GM21526 (cell line): ENCODE data around the gene SLX4IP.

Source experiments
- ATAC-seq: cut with Tn5 transposase; IDR thresholded peaks from one replicate; pipeline ENCODE4 v1.9.1; 2021; ENCODE audit warnings: moderate library complexity; ENCODE audit not compliant: unreplicated experiment, low FRiP score

The SLX4IP gene

DNA sequence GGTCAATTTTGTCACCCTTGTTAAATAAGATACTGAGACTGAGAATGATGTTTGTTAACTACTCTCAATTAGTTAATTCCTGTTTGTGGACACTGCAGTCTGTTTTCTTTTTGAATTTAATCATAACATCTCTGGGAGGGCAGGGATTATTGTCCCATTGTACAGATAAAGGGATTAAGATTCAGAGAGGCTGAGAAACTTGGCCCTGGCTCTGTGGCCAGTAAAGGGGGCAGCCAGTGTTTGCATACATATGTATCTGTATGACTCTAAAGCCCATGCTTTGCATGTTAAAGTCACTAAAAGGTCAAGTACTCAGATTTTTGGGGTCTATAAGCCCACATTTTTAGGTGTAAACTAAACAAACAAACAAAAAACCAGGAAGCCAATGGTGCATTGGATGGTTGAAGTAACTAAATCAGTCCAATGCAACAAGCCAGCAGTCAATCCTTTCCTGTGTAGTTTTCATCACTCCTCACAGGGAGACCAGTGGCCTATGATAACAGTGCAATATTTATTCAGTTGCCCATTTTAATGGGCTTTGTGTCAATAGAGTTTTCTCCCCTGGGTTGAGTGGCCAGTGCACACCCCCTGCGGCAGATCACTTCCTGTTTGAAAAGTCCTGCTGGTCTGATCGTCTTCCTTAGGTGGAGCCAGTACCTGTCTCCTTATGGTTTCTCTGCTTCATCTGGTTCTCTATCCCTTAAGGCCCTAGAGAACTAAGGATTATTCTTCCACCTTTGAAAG, 106.7 kb downstream of the SLX4IP start:
- ATAC-seq: no peak

DNA sequence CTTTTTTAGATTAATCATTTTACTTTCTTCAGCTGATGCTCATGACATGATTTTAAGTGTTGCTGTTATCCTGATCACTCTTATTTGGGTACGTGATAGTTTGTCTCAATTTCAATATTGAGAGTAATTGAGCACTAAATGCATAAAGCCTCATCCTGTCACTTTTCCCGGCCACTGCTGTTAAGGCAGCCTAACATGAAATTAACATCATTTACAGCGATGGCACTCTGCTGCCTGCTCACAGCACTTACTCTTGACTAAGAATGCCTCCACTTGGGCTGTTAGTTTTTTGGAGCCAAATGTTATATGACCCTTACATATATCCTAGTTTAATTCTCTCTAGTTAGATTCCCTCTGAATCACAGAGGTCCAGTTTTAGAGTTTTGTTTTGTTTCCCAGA, 107.3 kb downstream of the SLX4IP start:
- no peak for ATAC-seq

DNA sequence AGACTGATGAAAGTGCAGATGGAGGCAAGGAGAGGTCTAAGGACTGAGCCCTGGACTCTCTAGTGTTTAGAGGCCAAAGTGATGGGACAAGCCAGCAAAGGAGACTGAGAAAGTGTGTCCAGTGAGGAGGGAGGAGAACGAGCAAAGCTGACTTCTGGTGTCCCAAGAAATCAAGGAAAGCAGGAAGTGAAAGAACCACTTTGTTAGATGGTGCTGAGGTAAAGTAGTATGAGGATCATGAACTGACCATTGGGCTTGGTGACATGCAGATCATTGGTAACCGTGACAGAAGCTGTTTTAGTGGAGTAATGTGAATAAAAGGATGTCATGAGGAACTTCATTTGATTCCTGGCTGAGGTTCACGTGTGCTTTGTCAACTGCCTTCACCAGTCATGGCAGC, 108.4 kb downstream of the SLX4IP start:
- ATAC-seq: no peak

DNA sequence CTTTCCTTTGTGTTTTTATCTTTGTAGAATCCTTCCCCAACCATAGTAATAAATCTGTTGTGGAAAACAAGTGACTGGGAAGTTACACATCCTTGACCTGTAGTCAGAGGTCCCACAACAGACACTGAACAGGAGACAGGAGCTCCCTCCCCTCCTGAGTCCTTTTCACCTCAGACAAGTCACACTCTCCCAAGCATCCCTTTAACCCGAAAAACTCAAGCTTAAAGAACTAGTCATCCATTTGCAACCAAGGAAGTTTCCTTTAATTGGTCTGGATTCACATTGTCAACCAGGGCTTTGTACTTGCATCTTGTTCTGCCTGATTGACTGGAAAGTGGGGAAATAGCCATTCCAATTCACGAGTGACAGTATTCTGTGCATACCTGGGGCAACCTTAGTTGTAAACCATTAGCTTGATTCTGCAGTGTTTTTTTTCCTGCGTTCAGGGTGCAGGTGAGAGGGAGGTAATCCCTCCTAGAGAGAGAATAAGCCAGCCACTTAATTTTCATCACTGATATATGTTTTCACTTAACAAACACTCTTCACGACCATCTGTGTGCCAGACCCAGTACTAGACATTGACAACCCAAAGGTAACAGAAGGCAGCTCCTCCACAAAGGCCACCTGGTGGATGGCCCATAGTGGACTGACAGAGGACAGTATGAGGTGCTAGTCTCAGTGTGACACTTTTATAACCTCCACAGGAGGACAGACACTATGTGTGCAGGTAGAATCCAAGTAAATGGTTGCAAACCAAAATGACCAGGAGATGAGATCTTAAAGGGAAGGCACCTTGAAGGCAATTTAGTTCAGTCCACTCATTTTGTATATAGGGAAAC, 112.4 kb downstream of the SLX4IP start:
- ATAC-seq: no peak

DNA sequence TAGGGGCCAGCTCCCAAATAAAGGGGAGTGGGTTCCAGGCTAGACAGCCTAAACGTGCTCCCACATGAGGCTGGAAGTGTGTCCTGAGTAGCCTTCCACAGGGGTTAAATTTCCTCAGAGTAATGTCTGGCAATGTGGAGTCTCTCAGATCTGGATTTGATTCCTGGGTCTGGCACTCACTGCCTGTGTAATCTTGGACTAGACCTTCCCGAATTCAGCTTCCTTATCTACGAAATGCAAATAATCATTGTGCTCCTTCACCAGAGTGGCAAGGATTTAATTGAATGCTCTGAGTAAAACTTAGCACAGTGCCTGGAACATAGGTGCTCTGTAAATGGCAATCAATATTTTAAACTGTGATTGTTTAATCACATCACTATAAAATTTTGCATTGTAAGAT, 114.4 kb downstream of the SLX4IP start:
- no peak for ATAC-seq

DNA sequence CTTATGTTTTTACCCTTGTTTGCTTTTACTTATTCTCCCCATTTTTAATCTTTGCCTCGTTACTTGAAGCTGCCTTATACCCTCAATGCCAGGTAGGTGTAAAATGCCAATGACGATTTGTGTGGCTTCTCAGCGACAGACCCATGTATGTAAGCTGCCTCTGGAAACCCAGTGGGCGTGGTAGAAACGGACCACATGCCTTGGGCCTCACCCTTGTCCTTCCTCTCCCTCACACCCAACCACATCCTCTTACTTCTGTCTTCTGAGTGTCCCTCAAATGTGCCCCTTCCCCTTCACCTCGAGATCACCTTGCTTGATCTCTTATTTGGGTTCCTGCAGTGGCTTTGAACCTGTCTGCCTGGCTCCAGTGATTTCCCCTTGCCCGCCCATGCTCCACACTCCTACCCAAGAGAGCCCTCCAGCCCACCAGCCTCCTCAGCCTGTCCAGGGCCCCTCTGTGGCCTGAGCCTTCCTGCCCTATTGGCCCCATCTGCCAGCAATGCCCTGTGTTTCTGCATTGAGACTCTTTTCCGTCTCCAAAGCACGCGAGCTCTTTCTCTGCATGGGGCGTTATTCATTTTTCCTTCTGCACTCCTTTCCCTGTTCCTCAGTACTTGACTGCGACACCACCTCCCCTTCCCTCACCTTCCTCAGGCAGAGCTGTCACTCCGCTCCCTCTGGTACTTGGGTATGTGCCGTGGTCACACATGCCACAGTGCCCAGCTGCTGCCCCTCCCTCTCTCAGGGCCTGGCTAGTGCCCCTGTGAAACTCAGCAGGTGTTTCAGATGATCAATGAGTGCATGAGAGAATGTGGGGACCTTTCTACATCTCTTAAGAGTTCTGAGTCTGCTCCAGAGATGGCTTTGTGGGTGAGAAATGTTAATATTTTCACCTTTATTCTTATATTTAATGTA, 115.4 kb downstream of the SLX4IP start:
- no peak for ATAC-seq

DNA sequence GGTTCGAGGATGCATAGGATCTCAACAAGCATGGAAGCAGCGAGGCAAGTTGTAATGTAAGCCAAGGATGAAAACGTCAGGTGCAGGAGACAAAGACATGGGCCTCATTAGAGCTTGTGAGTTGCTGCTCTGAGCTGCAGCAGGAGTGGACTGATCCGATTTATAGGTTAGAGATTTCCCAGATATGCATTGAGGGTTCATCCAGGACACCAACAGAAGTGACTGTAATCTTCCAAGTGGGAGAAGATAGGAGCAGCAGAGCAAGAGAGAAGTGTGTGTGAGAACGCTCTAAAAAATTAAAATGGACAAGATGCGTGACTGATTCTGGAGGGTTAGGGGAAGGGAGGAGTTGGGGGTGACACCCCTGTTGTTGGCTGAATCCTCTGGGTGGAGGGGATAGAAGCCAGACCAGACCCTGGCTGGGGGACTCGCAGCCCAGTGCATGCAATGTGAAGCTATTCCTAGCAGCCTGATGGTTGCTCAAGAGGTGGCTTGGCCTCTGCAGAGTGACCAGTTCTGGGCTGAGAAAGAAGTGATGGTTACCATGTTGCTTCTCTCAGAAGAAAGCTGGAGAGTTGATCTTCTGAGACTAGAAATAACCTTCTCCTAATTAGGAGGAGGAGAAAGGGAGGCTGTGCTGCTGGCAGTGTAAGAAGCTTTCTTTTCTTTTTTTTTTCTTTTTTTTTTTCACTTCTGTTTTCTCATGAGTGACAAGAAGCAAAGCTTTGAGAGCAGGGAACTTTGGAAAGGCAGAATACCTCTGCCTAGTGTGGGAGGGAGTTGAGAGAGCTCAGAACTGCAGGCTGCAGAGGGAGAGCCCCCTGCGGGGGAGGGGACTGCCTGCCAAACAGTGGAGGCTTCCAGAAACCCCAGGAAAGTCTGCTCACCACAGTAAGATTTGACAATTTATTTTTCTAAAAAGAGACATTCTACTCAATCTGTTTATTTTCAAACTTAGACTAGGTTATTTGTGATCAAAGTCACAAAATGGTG, 116.9 kb downstream of the SLX4IP start:
- no peak for ATAC-seq

DNA sequence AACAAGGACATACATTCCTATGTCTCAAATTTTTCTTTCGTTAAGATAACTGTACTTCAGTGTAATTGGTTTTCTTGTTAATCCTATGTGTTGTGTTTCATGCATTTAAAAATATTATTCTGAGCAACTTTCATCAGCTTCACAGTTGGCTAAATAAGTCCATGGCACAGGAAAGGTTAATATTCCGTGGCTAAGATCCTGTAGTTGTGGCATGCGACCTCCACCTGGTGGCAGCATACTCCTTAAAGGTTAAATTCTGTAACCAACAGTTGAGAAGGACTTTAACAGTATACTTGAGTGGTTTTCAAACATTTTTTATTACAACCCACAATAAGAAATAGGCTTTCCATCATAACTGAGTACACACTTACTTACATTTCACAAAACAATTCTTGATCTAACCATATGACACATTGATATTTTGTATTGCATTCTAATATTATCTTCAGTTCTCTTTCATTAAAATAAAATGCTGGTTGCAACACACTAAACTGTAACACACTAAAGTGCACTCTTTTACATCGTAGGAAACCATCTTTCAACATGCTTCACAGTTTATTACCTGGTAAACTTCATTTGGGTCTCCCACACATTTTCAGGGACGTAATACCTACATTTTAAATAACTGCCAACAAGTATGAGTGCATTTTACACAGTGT, 118.3 kb downstream of the SLX4IP start:
- ATAC-seq: no peak

DNA sequence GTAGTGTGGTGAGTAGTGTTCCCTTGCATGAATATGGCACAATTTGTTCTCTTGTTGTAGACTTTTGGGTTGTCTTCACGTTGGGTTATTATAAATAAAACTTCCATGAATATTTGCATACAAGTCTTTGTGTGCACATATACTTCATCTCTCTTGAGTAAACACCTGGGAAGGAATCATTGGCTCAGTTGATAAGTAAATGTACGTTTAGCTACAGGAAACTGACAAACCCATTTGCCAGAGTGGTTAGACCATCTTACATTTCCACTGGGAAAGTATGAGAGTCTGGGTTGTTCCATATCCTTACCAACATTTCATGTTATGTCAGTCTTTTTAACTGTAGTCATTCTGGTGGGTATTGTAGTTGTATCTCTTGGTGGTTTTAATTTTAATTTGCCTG, 119.2 kb downstream of the SLX4IP start:
- ATAC-seq: no peak

DNA sequence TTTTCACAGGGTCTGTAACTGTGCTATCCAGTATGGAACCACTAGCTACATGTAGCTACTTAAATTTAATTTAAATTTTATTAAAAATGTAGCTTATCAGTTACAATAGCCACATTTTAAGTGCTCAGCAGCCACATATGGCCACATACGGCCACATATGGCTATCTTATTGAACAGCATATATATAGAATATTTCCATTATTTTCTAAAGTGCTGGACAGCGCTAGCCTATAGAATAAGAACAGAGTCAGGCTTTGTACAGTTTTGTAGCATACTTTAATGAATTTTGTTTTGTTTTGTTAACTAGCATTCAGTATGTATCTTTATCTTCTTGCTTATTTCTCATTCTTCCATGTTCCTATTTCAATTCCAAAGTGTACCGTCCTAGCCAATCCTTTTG, 120.3 kb downstream of the SLX4IP start:
- no peak for ATAC-seq

DNA sequence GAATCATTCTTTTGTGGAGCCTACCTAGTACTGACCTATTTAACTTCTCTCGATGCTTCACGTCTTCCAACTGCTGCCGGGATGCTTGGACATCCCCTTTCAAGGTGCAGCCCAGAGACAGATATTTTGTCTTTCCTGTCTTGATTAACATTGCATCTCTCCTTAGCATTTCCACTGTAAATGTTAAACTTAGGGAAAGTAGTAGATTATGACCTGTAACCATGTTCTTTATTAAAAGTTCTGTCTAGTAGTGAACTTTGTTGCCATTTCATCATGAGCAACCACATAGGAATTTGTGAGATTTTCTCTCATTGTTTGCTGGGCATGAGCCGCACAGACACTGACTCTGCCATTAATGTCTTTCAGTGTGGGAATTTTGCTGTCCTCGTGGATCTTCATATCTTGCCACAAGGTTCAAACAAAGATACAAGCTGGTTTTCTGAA, 120.8 kb downstream of the SLX4IP start:
- no peak for ATAC-seq

DNA sequence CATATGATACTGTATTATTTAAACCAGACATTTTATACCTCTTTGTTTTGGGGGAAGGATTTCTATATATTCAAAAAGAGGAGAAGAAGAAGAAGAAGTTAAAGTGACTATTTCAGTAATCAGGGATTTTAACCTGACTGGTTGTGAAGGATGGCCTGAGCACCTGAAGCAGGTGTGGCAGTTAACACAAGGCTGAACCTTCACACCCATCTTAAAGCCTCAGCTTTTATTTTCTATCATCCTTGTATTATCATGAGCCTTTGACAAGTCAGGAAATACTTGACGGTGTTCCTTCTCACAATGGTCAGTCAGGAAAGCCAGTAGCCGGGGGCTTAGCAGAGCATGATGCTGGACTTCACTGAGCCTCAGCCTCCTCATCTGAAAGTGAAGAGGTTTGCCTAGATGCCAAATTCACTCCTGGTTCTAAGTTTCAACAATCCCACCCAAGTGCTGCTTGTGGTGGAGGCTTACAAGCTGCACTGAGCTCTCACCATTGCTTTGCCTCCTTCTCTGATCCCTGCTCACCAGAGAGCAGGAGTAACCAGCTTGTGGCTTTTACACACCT, 121.5 kb downstream of the SLX4IP start:
- no peak for ATAC-seq

DNA sequence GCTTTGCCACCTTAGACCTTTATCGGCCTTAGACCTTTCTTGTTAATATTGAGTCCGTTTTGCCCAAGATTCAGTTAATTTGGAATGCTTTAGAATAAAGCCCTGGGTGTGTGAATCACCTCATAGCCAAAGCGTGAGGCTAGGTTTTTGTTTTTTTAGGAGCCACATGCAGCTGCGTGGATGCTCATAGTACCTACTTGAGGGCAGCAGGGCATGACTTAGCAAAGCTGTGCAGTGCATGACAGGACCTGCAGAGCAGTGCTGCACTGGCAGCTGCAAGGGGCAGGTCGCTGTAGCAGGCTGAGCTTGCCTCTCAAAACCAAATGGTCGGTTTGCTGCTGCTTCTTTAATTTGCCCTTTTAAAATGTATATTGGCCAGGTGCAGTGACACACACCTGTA, 122.6 kb downstream of the SLX4IP start:
- no peak for ATAC-seq

DNA sequence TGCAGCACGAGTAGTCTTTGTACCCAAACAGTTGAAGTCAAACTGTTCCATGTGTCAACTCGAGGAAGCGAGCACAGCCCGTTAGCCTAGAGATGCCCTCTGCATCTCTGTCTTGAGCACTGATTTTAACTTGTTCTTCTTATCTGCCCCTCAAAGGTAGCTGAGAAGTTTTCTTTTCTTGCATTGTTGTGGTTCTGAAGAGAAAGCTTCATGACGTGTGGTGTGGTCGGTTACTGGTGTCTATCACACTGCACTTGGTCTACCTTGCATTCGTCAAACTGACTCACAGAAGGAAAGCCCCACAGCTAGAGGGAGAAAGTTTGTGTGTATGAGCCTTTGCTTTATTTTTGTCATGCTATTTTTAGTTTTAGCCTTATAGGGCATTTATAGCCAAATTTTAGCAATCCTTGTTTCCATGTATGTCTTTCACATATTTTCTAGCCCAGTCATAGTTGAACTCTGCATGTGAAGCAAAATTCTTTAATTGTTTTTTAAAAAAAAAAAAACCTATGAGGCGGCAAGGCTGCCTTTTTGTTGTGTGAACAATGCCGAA, 123.6 kb downstream of the SLX4IP start:
- ATAC-seq: peak; percentile 51

DNA sequence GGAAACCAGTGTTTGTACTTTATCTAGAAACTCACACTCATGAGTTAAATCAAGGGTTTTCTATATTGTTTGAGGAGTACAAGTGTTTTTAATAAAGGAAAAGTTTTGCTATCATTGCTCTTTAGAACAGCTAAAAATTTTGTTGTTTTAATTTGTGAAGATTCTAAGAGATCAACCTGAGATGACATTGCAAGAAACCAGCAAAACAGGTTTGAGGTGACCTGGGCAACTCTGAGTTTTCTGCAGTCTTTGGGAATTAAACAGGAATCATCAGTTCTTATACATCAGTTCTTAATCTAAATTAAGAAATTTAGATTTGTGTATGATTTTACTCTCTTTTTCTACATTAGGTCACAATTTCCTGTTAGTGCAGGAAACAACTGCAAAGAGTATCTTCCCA, 124.2 kb downstream of the SLX4IP start:
- no peak for ATAC-seq

DNA sequence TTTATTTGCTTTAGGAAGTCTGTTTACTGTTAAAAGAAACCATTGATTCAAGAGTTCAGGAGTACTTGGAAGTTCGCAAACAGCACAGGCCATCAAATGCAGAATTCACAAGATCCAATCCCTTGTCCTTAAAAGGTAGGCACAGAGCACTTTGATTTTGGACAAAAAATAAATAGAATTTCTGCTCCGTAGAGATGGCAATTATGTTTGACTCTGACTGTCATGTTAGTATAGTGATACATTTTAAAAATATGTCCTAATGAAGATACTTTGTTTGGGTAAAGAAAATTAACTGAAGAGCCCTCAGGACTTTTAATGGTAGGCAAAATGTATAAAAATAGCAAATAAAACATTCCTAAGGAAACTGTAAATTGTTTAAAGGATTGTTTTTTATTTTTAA, 125.6 kb downstream of the SLX4IP start:
- ATAC-seq: no peak

DNA sequence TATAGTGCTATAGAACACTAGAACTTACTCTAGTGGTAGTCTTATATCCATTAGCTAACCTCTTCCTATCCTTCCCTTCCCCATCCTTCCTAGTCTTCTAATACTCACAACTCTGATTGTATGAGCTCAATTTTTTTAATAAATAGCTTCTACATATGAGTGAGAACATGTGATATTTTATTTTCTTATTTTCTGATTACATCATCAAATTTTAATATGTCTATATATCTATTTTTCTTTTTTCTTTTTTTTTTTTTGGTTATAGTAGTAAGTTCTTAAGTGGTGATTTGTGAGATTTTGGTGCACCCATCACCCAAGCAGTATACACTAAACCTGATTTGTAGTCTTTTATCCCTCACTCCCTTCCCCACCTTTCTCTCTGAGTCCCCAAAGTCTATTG, 126.2 kb downstream of the SLX4IP start:
- no peak for ATAC-seq

DNA sequence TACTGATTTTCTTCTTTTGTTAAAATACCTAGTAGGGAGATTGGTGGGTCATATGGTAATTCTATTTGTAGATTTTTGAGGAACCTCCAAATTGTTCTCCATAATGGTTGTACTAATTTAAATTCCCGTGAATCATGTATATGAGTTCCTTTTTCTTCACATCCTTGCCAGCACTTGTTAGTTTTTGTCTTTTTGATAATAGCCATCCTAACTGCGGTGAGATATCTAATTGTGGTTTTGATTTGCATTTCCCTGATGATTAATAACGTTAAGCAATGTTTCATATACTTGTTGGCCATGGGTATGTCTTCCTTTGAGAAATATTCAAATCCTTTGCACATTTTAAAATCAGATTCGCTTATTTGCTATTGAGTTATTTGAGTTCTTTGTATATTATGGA, 127.8 kb downstream of the SLX4IP start:
- no peak for ATAC-seq
